ENCODE data around the gene PVALB.

PVALB gene

GRCh38 chr22:36811094-36811800 is 5.6 kb downstream of the PVALB start:
- DNase-seq (ENCODE audit: low read depth in 2 of 2), result no peak

DNA sequence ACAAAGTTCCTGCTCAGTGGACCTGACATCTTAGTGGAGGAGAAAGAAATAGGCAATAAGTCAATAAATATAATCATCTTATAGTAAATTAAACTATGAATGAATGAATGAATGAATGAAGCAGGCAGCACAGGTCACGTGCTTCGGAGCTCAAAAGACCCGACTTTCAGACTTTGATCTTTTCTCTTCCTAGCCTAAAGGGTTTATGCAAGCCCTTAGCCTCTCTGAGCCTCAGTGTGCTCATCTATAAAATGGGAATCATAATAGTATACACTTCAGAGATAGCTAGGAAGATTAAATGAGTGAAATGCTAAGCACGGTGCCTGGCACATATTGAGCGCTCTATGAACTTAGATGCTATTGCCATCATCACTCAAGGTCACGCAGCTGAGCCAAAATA is 7.5 kb downstream of the PVALB start:
- no peak for DNase-seq (ENCODE audit: low read depth in 2 of 2)

- no peak for DNase-seq (ENCODE audit: low read depth in 2 of 2)
Measured at GRCh38 chr22:36808721-36809344, 8.0 kb downstream of the PVALB start.

DNA sequence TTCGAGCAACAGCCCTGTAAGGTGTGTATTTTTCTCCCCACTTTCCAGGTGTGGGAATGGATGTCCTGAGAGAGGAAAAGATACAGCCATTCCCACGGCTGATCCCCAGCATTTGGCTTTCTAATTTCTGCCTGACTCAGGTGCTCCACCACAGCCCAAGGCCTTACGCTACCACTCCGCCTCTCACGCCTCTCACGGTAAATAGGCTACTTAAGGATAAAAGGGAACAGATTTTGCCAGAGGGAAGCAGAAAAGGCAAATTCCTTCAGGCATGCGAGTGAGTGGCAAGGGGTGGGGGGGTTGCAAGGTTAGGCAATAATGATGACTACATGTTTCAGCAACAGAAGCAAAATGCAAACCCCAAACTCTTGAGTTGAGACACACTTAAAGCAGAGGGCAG is 9.2 kb downstream of the PVALB start:
- DNase-seq (ENCODE audit: low read depth in 2 of 2), result no peak

DNA sequence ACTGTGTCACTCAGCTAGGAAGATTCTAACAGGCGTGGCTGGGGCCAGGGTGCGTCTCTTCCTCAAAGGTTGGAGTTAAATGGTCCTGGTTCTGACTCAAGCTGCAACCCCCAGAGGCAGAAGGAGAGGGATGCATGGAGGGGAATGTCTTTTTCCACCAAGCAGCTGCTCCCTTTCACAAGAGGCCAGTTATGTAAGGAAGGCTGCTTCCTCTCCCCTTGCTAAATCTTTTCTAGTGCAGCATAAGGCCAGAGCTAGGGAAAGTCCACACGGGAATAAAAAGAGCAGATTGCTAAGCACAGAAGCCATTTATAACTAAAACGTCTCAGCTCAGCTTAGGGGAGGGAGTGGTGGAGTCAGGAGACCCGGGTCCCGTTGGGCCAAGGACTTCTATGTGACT is 10.0 kb downstream of the PVALB start:
- no peak for DNase-seq (ENCODE audit: low read depth in 2 of 2)

DNA sequence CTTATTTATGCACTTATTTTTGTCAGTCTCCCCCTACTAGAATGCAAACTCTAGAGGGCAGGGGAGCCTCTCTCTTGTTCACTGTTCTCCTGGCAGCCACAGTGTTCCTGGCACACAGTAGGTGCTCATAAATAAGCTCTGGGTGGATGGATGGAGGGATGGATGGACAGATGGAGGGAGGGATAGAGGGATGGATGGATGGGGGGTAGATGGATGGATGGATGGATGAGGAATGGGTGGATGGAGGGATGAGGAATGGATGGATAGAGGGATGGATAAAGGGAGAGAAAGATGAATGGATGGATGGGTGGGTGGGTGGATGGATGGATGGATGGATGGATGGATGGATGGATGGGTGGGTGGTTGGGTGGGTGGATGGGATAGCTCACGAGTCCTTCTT is 13.5 kb downstream of the PVALB start:
- no peak for DNase-seq (ENCODE audit: low read depth in 2 of 2)

DNA sequence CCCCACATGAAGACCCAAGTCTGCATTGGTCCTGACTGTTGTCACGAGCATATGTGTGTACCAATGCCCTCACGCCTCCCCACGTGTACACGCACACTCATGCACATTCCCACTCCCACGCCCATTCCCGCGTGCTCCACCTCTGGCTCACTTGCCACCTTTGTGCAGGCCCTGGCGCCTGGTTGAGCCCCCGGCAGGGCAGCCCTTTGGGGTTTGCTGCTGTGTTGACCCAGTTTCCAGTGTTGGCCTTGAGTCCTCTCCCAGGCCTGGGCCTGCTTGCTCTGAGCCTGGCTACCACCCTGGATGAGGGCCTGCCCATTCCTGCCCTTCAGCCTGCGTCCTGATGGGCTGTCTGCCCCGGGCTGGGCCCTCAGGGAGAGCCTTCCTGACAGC is 18.2 kb downstream of the PVALB start:
- DNase-seq (ENCODE audit: low read depth in 2 of 2), result no peak

GRCh38 chr22:36797911-36798673 is 18.7 kb downstream of the PVALB start:
- no peak for DNase-seq (ENCODE audit: low read depth in 2 of 2)

DNA sequence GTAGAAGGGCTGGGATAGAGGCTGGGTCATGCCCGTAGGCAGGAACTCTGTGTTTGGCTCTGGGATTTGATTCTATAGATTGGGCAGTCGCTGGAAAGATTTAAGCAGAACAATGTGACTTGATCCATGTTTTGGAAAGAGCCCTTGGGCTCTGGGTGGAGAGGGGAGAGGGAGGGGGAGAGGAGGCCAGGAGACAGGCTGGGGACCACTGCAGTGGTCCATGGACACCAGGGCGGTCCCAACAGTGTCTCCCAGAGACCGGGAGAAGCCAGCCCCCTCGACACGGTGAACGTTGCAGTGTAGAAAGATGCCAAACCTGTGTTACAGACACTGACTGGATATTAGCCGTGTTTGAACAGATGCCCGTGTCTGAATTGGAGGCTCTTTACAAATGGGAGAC is 19.5 kb downstream of the PVALB start:
- no peak for DNase-seq (ENCODE audit: low read depth in 2 of 2)

- DNase-seq (ENCODE audit: low read depth in 2 of 2), result no peak
Measured at GRCh38 chr22:36796552-36797175, 20.2 kb downstream of the PVALB start.

DNA sequence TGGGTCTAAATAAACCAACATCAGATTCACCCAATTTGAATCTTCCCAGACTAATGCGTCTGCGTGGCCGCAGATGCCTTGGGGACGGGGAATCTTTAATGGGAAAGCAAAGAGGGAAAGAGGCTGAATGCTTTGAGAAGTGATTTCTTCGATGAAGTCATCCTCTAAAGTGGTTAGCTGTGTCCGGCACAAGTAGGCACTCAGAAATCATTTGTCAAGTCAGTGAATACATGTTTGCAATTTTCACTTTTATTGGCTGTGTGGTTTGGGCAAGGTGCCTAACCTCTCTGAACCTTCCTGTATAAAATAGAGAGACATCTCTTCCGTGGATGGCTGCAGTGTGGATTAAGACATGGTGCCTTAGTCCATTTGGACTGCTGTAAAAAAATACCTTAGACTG is 21.2 kb downstream of the PVALB start:
- DNase-seq (ENCODE audit: low read depth in 2 of 2), result no peak

- no peak for DNase-seq (ENCODE audit: low read depth in 2 of 2)
Measured at GRCh38 chr22:36790648-36791047, 26.2 kb downstream of the PVALB start.

DNA sequence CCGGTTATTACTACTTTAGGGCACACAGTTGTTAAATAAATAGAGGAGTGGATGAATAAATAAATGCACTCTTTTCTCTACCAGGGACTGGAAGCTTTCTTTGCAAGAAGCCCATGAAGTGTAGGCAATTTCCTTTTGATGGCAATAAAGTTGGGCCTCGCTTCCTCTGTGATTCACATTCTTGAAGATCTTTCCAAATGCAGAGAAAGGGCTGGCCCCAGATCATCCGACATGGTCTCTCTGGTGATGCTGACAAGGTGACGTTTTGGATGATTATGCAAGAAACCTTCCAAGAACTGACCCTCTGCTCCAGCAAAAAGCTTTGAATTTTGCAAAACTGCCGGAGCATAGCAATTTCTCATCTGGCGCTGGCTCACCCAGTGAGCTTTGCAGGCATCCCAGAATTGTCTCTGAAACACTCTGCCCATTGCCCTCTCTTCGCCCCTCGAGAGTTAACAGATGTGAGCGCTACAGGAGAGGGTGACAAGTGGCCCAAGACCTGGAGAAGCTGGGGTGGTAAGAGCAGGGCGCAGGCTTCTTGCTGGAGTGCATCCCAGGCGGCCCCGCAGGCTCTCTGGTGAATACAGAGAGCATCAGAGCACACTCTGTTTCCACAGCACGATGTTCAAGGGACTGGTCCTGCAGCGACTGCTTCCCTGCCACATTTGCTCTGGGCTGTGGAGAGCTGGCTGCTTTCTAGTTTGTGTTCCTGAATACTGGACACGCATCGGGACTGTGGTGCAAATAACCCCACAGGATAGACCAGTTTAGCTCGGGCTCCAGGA is 29.4 kb downstream of the PVALB start:
- no peak for DNase-seq (ENCODE audit: low read depth in 2 of 2)

DNA sequence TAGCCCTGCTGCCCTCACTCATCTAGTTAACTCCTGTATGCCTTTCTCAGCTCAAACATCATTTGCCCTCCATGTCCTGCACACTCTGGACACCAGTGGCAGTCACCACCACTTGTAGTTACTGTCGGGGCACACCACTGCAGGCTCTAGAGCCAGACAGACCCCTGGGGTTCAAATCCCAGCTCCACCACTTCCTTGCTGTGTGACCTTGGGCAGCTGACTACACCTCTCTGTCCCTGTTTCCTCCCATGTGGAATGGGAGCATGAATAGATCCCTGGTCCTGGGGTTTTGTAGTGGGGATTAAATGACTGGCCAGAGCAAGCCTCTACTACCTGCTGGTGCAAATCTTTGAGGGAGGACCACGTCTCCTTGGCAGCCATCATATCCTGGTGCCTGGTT is 33.1 kb downstream of the PVALB start:
- DNase-seq (ENCODE audit: low read depth in 2 of 2), result no peak

DNA sequence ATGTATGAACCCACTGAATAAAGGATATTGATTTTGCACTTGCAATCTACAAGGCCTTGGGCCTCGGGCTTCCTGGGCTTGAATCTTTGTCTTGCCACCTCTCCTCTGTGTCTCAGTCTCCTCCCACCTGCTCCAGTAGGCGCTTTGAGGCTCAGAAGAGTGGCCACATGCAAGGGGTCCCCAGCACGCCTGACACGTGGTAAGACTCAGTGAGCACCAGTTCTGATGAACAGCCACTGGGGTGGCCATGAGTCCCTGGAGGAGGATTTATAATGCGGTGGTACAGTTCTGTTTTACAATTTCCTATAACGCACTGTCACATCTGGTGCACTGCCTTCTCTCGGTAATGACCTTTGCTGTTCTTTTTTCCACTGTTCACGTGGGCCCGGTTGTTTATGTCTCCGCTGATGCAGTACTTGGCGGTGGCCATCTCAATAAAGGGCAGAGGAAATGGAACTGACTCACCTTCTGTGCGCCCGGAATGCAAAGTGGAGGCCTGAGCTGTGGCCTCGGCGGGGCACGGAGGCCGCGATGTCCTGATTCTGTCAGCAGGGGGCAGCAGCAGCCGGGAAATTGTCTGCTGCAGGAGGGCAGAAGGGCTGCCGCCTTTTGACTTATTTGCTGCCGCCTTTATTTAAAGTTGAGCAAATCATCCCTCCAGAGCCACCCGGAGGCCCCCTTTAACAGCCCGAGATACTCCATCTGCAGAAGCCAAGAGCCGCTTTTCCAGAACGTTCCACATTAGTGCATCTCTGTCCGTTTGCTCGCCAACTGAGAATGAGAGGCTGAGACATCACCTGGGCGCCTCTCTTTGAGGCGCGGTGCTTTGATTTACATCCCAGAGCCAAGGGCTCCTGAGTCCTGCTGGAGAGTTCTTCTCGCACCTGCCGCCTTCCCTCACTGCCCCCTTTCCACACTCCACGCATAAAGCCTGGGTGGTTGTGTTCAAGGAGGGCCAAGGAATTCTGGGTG is 34.9 kb downstream of the PVALB start:
- peak; percentile 78 to 79 for DNase-seq (ENCODE audit: low read depth in 2 of 2)

DNA sequence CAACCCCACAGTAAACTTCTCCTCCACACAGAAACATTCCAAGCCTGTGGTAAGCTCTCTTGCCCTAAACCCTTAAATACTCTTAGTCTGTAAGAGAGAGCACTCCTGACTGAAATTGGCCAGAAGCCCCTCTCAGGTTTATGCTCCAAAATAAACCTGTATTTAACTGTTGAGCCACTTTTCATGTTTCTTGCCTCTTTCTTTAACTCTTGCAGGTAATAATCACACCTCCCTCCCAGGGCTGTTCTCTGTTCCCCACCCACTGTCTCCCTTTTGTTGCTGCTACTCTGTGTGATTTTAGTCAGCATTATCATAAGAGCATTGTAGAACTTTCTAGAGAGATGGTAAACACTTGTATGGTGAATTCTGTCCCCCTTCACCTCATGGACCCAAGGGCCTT is 38.8 kb downstream of the PVALB start:
- no peak for DNase-seq (ENCODE audit: low read depth in 2 of 2)

DNA sequence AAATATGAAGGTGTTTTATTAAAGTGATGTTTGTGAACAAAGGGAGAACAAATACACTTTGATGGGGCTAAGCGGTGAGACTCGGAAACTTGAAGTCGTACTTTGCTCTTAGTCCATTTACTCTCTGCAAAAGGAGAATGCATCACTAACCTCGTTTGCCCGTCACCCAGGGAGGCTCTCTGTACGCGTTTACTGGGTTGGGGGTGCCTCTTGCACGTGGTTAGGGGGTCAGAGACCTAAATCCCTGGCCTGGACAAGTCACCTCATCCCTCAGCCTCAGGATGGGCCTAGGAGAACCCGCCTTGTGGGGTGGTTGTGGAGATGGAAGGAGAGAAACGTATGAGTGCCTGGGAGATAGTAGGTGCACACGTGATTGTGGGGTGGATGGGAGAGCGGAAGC is 40.1 kb downstream of the PVALB start:
- DNase-seq (ENCODE audit: low read depth in 2 of 2), result no peak

DNA sequence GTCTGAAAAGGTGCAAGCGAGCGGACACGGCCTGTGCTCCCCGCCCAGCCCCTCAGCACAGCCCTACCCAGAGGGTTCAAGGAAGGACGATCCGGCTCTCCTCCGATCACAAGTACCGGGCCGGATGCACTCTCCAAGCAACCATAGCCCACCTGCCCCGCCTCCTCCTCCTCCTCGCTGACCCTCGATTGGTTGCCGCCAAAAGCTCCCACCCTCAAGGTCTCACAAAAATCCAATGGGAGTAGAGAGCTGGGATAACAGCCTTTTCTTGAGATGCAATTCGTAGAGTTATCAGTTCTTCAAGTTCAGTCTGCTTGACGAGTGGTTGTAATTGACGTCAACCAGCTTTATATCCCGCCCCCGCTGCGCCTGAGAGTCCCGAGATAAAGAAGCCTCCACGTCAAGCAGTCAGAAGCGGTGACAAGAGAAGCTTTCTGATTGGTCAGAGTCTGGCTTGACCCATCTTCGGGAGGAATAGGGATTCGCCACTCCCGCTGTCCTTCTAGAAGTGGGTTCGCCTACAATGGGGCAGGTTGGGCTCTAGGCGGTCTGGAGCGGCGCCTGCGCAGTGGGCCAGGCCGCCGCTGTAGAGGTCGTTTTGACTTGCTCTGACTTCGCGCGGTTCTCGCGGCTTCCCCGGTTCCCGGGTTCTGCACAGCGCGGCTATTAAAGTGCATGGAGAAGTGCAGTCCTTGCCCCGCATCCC is 40.7 kb downstream of the PVALB start, which contains the start of gene IFT27:
IFT27 (minus strand) TSS at position 156 of the 706 bp plus-strand sequence. CDS start 412 bp downstream, outside the sequence.
- peak; percentile 84 to 87 for DNase-seq (ENCODE audit: low read depth in 2 of 2)

DNA sequence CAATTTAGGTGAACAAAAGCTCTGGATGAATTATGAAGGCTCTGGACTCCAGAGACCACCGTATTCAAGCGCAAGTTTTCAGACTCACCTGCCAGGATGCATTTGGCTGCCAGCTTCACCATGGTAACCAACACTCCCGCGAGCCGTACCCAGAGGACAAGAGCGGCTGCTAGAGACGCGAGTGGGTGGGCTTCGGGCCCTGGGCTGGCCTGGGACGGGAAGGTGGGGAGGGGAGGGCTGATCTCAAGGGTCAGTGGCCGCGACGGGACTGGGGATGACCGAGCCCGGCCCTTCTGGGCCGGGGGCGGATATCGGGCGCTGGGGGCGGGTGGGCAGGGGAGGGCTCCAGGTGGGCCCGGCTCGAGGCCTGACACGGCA is 41.3 kb downstream of the PVALB start:
- peak in 1 of 2 donors; percentile 19 for DNase-seq (ENCODE audit: low read depth in 2 of 2)

DNA sequence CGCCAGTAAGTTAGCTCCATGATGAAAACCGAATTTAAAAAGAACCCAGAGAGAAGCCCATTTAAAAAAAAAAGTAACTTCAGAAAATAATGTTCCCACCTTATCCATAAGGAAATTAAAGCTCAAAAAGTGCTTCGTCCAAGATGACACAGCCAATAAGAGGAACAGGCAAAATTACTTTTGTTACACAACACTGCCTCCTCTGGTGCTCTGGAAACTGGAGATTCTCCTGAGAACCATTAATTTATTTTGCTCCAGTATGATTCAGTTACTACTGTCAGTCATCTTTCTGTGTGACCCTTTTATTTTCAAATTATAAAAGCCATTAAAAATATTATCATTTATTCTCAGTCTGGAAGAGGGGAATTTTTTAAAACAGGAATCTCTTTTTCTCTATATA is 42.9 kb downstream of the PVALB start:
- no peak for DNase-seq (ENCODE audit: low read depth in 2 of 2)
